ENCODE results near the gene CCDC192.

CCDC192 gene

GRCh38 chr5:127936439-127936972, 233.3 kb downstream of the CCDC192 start:
- H3K4me3 ChIP-seq (ENCODE audit: low read length): no peak overlapping the region
- H3K27me3 ChIP-seq (ENCODE audit: control insufficient read depth, insufficient read depth, low read length): no peaks in the 10 kb centered on the region
- H3K9me3 ChIP-seq (replicated peaks; ENCODE audit: low read length): no peaks in the 10 kb centered on the region
- no peak overlapping the region for H3K4me2 ChIP-seq (ENCODE audit: low read length)
- peaks cover 23% of the 10 kb centered on the region for H3K4me1 ChIP-seq (ENCODE audit: control insufficient read depth, insufficient read depth, low read length)
- H3K36me3 ChIP-seq (ENCODE audit: insufficient read depth, low read length): no peaks in the 10 kb centered on the region
- H3K9ac ChIP-seq (ENCODE audit: low read depth, low read length): no peak overlapping the region

DNA sequence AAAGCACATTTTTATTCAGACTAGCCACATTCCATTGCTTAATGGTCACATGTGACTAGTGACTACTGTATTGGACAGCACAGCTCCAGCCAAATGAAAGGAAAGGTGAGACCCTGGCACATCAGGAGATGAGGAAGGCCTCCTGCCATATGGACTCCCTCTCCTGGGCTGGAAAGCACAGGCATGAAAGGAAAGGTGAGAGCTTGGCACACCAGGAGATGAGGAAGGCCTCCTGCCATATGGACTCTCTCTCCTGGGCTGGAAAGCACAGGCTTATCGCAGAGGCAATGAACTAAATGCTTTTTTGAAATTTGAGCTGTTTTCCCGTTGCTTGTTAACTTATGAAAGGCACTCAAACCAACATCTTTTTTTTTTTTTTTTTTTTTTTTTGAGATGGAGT, 235.6 kb downstream of the CCDC192 start:
- peaks cover 39% of the 10 kb centered on the region for H3K4me1 ChIP-seq (ENCODE audit: control insufficient read depth, insufficient read depth, low read length)
- no peaks in the 10 kb centered on the region for H3K36me3 ChIP-seq (ENCODE audit: insufficient read depth, low read length)
- H3K4me2 ChIP-seq (ENCODE audit: low read length): no peak overlapping the region
- no peak overlapping the region for H3K9ac ChIP-seq (ENCODE audit: low read depth, low read length)
- H3K4me3 ChIP-seq (ENCODE audit: low read length): no peak overlapping the region
- no peaks in the 10 kb centered on the region for H3K9me3 ChIP-seq (replicated peaks; ENCODE audit: low read length)
- no peaks in the 10 kb centered on the region for H3K27me3 ChIP-seq (ENCODE audit: control insufficient read depth, insufficient read depth, low read length)

DNA sequence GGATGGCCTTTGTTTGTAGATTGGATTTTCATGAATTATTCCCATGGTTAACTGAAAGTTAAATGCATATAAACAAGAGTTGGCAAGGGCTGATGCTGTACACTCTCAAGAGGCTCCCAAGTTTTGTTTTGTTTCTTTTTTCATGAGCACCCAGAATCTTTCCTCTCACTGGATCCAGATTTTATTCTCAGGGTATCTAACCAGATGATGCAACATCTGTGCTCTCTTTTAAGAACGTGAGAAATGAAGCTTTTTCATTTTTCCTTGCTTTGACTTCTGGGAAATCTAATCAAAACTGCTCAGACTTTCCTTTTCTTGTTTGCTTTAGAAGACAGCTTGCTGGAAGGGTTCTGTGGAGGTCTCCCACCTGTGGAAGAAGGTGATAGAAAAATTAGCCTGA, 237.7 kb downstream of the CCDC192 start:
- no peaks in the 10 kb centered on the region for H3K27me3 ChIP-seq (ENCODE audit: control insufficient read depth, insufficient read depth, low read length)
- H3K4me3 ChIP-seq (ENCODE audit: low read length): no peak overlapping the region

GRCh38 chr5:127941646-127942045, 238.5 kb downstream of the CCDC192 start:
- peak overlapping the region; percentile 75 for H3K4me2 ChIP-seq (ENCODE audit: low read length)
- no peaks in the 10 kb centered on the region for H3K27me3 ChIP-seq (ENCODE audit: control insufficient read depth, insufficient read depth, low read length)
- no peaks in the 10 kb centered on the region for H3K9me3 ChIP-seq (replicated peaks; ENCODE audit: low read length)
- H3K9ac ChIP-seq (ENCODE audit: low read depth, low read length): peak overlapping the region; percentile 40
- H3K36me3 ChIP-seq (ENCODE audit: insufficient read depth, low read length): no peaks in the 10 kb centered on the region
- H3K4me3 ChIP-seq (ENCODE audit: low read length): peak overlapping the region; percentile 54
- H3K4me1 ChIP-seq (ENCODE audit: control insufficient read depth, insufficient read depth, low read length): peaks cover 24% of the 10 kb centered on the region

More for the DNA sequence above, 237.7 kb downstream of the CCDC192 start:
- H3K9me3 ChIP-seq (replicated peaks; ENCODE audit: low read length): no peaks in the 10 kb centered on the region
- H3K4me1 ChIP-seq (ENCODE audit: control insufficient read depth, insufficient read depth, low read length): peaks cover 24% of the 10 kb centered on the region
- H3K36me3 ChIP-seq (ENCODE audit: insufficient read depth, low read length): no peaks in the 10 kb centered on the region
- no peak overlapping the region for H3K4me2 ChIP-seq (ENCODE audit: low read length)
- no peak overlapping the region for H3K9ac ChIP-seq (ENCODE audit: low read depth, low read length)

DNA sequence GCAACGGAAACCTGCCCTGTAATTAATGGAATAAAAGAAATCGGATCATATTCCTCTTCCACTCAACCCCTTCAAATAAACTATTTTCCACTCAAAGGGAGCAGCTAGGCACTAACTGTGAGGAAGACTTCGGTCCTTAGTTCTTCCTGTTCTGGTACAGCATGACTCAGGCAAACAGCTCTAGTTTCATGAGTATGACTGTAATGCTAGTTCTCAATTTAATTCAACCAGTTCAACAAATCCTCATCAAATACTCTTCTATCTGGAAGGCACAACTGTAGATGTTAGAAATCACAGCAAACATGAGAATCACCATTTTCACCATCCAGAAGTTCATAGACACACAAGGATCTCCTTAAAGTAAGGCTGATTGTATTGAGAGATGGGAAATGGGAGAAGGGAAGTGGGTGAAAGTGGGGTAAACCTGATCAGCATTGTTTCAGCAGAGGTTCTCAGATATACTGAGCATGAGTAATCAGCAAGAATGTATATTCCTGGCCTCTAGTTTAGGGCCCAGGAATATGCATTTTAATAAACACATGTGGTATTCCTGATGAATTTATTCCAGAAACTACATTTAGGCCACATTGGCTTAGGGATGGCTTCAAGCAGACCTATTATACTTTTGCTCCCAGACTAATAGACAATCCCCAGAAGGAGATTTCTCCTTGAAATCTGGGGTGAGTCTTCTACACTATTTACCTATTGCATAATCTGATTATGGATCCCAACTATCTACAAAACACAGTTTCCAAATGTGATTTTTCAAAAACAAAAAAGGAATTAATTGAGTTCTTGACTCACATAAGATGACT, 239.3 kb downstream of the CCDC192 start:
- H3K27me3 ChIP-seq (ENCODE audit: control insufficient read depth, insufficient read depth, low read length): no peaks in the 10 kb centered on the region
- H3K4me3 ChIP-seq (ENCODE audit: low read length): peak overlapping the region; percentile 54
- H3K4me1 ChIP-seq (ENCODE audit: control insufficient read depth, insufficient read depth, low read length): peaks cover 24% of the 10 kb centered on the region
- no peaks in the 10 kb centered on the region for H3K9me3 ChIP-seq (replicated peaks; ENCODE audit: low read length)
- peak overlapping the region; percentile 40 for H3K9ac ChIP-seq (ENCODE audit: low read depth, low read length)
- peak overlapping the region; percentile 75 for H3K4me2 ChIP-seq (ENCODE audit: low read length)
- H3K36me3 ChIP-seq (ENCODE audit: insufficient read depth, low read length): no peaks in the 10 kb centered on the region

GRCh38 chr5:127943061-127943371, 239.8 kb downstream of the CCDC192 start:
- no peaks in the 10 kb centered on the region for H3K36me3 ChIP-seq (ENCODE audit: insufficient read depth, low read length)

DNA sequence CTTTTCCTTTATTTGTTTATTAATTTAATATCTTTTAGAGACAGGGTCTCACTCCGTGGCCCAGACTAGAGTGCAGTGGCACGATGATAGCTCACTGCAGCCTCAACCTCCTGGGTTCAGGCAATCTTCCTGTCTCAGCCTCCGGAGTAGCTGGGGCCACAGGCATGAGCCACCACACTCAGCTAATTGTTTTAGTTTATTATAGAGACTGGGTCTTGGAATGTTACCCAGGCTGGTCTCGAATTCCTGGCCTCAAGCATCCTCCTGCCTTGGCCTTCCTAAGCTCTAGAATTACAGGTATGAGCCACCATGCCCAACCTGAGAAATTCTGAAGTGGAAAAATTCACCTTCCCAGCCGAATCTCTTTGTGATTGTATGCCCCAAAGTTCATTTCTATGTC, 240.9 kb downstream of the CCDC192 start:
- H3K9ac ChIP-seq (ENCODE audit: low read depth, low read length): no peak overlapping the region

More at GRCh38 chr5:127943061-127943371, 239.8 kb downstream of the CCDC192 start:
- Histone ChIP-seq H3K9ac (ENCODE audit: low read depth, low read length) (no peak overlapping the region), H3K27me3 (ENCODE audit: control insufficient read depth, insufficient read depth, low read length) (no peaks in the 10 kb centered on the region), H3K9me3 (replicated peaks; ENCODE audit: low read length) (no peaks in the 10 kb centered on the region), H3K4me3 (ENCODE audit: low read length) (no peak overlapping the region), H3K4me2 (ENCODE audit: low read length) (no peak overlapping the region), H3K4me1 (ENCODE audit: control insufficient read depth, insufficient read depth, low read length) (peaks cover 24% of the 10 kb centered on the region)

GRCh38 chr5:127947941-127948340, 244.8 kb downstream of the CCDC192 start:
- Histone ChIP-seq H3K36me3 (ENCODE audit: insufficient read depth, low read length) (no peaks in the 10 kb centered on the region), H3K4me1 (ENCODE audit: control insufficient read depth, insufficient read depth, low read length) (peaks cover 2% of the 10 kb centered on the region), H3K4me2 (ENCODE audit: low read length) (no peak overlapping the region)

More for the DNA sequence above, 240.9 kb downstream of the CCDC192 start:
- no peaks in the 10 kb centered on the region for H3K27me3 ChIP-seq (ENCODE audit: control insufficient read depth, insufficient read depth, low read length)
- H3K4me2 ChIP-seq (ENCODE audit: low read length): no peak overlapping the region
- peaks cover 24% of the 10 kb centered on the region for H3K4me1 ChIP-seq (ENCODE audit: control insufficient read depth, insufficient read depth, low read length)
- no peak overlapping the region for H3K4me3 ChIP-seq (ENCODE audit: low read length)
- no peaks in the 10 kb centered on the region for H3K9me3 ChIP-seq (replicated peaks; ENCODE audit: low read length)
- H3K36me3 ChIP-seq (ENCODE audit: insufficient read depth, low read length): no peaks in the 10 kb centered on the region

GRCh38 chr5:127950707-127951391, 247.7 kb downstream of the CCDC192 start:
- Histone ChIP-seq H3K4me1 (ENCODE audit: control insufficient read depth, insufficient read depth, low read length) (no peaks in the 10 kb centered on the region), H3K9me3 (replicated peaks; ENCODE audit: low read length) (no peaks in the 10 kb centered on the region), H3K9ac (ENCODE audit: low read depth, low read length) (no peak overlapping the region), H3K36me3 (ENCODE audit: insufficient read depth, low read length) (no peaks in the 10 kb centered on the region), H3K27me3 (ENCODE audit: control insufficient read depth, insufficient read depth, low read length) (no peaks in the 10 kb centered on the region), H3K4me3 (ENCODE audit: low read length) (no peak overlapping the region), H3K4me2 (ENCODE audit: low read length) (no peak overlapping the region)

More at GRCh38 chr5:127947941-127948340, 244.8 kb downstream of the CCDC192 start:
- H3K4me3 ChIP-seq (ENCODE audit: low read length): no peak overlapping the region
- H3K9ac ChIP-seq (ENCODE audit: low read depth, low read length): no peak overlapping the region
- no peaks in the 10 kb centered on the region for H3K9me3 ChIP-seq (replicated peaks; ENCODE audit: low read length)
- H3K27me3 ChIP-seq (ENCODE audit: control insufficient read depth, insufficient read depth, low read length): no peaks in the 10 kb centered on the region

GRCh38 chr5:127951791-127952190, 248.6 kb downstream of the CCDC192 start:
- Histone ChIP-seq H3K27me3 (ENCODE audit: control insufficient read depth, insufficient read depth, low read length) (no peaks in the 10 kb centered on the region), H3K9me3 (replicated peaks; ENCODE audit: low read length) (no peaks in the 10 kb centered on the region), H3K36me3 (ENCODE audit: insufficient read depth, low read length) (no peaks in the 10 kb centered on the region), H3K4me3 (ENCODE audit: low read length) (no peak overlapping the region), H3K9ac (ENCODE audit: low read depth, low read length) (no peak overlapping the region), H3K4me1 (ENCODE audit: control insufficient read depth, insufficient read depth, low read length) (no peaks in the 10 kb centered on the region), H3K4me2 (ENCODE audit: low read length) (no peak overlapping the region)

GRCh38 chr5:127957183-127957582, 254.0 kb downstream of the CCDC192 start:
- Histone ChIP-seq H3K4me2 (ENCODE audit: low read length) (no peak overlapping the region), H3K9me3 (replicated peaks; ENCODE audit: low read length) (no peaks in the 10 kb centered on the region), H3K4me3 (ENCODE audit: low read length) (no peak overlapping the region), H3K4me1 (ENCODE audit: control insufficient read depth, insufficient read depth, low read length) (peaks cover 24% of the 10 kb centered on the region), H3K36me3 (ENCODE audit: insufficient read depth, low read length) (no peaks in the 10 kb centered on the region), H3K27me3 (ENCODE audit: control insufficient read depth, insufficient read depth, low read length) (no peaks in the 10 kb centered on the region), H3K9ac (ENCODE audit: low read depth, low read length) (no peak overlapping the region)
